VCaP (cell line): ENCODE data around the gene MACF1.
A peak's percentile ranks its signal among the peaks of the same experiment; 100 is the strongest.

Source experiments
- H3K27ac ChIP-seq: fragments of 450-650 bp; 2 replicates; pipeline ENCODE4 v1.5.1; 2017
- CTCF ChIP-seq: fragments of 450-650 bp; conservative IDR thresholded peaks from 2 replicates; pipeline ENCODE4 v1.5.1; 2017; ENCODE audit warnings: mild to moderate bottlenecking, moderate library complexity

Gene MACF1

GRCh38 chr1:39526466-39527189 lies 322.1 kb downstream of the MACF1 start:
- TF ChIP-seq CTCF = no peak
- H3K27ac ChIP-seq = peak overlapping the region; percentile 77

GRCh38 chr1:39527190-39527579 lies 322.7 kb downstream of the MACF1 start:
- H3K27ac ChIP-seq = peak overlapping the region; percentile 77

DNA sequence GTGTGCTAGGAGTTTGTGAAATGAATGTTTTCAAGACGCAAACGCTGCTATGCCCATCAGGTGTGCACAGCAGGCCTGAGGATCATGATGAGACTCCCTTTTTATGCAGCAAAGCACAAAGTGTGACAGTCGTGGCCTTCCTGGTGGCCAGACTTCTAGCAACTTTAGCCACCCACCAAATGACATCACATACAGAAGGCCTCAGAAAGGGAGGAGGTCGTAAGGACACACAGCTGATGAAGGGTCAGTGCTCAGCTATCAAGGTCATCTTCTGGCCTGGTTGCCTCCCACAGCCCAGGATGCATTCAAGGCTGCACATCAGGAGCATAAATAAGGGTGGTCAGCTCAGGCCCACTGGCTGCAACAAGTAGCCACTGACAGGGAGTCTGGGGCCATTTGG lies 323.6 kb downstream of the MACF1 start:
- no peak for TF ChIP-seq CTCF
- H3K27ac ChIP-seq = peak overlapping the region; percentile 77

GRCh38 chr1:39529901-39530535 lies 325.5 kb downstream of the MACF1 start:
- TF ChIP-seq CTCF = no peak
- peak overlapping the region; percentile 19; the same call in 1 of the 2 replicates for H3K27ac ChIP-seq

DNA sequence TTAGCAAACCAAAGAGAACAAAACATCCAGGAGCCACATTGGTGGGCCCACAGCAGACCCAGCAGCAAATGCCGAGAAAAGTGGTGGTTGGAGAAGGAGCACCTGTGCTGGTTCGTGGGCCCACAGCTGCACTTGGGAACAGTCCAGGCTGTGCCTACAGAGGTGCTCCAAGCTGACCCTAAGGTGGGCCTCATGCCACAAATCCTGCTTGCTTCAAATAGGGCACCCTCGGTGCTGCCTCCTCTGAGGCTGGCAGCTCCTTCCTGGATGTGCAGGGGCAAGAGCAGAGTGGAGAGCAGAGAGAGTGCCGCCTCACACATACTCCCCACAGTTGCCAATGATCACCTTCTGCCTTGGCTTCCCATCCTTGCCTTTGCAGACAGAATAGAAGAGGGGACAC lies 327.0 kb downstream of the MACF1 start:
- peak overlapping the region; percentile 14; the same call in 1 of the 2 replicates for H3K27ac ChIP-seq
- no peak for TF ChIP-seq CTCF

- H3K27ac ChIP-seq = no peak overlapping the region
- TF ChIP-seq CTCF = no peak
Measured at GRCh38 chr1:39533442-39533841, 328.9 kb downstream of the MACF1 start.
